PC-3 (cell line): ENCODE data around the gene LRRC31. TPM values are rescaled to one million over a fixed set of nuclear protein-coding genes. Genes with fewer than 3 reads are reported as not detected.
A peak's percentile ranks its signal among the peaks of the same experiment; 100 is the strongest.

Source experiments
- ATAC-seq: fragments of 200-7000 bp; cut with Tn5 transposase; 2 replicates; pipeline ENCODE4 v1.9.1; 2020; ENCODE audit warnings: mild to moderate bottlenecking, moderate library complexity
- BruUV-seq: library from RNA; stranded (reverse); fragments of 400-500 nt; replicated peaks from 2 replicates; lab custom pipeline; 2021; lab: Mats Ljungman, UMichigan
- CTCF ChIA-PET: fragments of 300-600 bp; sonication (Branson Sonifier 250); formaldehyde crosslinking; loops from one replicate; lab custom pipeline; 2022; ENCODE audit warnings: antibody characterized with exemption; lab: Charles Lee
- POLR2A ChIA-PET: fragments of 300-600 bp; sonication (Branson Sonifier 250); formaldehyde crosslinking; loops from one replicate; lab custom pipeline; 2022; ENCODE audit warnings: antibody characterized with exemption; ENCODE audit not compliant: unreplicated experiment; lab: Charles Lee
- DNase-seq: peaks from one replicate; pipeline ENCODE4 v3.0.0-alpha.2; 2015
- H2AFZ ChIP-seq: fragments of 300-600 bp; sonication (generic); 2 replicates; pipeline ENCODE4 v1.6.0; 2016; ENCODE audit warnings: antibody characterized with exemption, low read length
- H3F3A ChIP-seq: fragments of 300-600 bp; sonication (generic); one replicate; pipeline ENCODE4 v1.6.0; 2017; ENCODE audit warnings: antibody characterized with exemption, low read length, control low read depth, mild to moderate bottlenecking; ENCODE audit not compliant: unreplicated experiment
- H3K27ac ChIP-seq: fragments of 300-600 bp; sonication (generic); 2 replicates; pipeline ENCODE4 v1.5.1; 2016; ENCODE audit warnings: mild to moderate bottlenecking, low read length
- H3K27me3 ChIP-seq: fragments of 300-600 bp; sonication (generic); 2 replicates; pipeline ENCODE4 v1.6.1; 2016; ENCODE audit warnings: low read length, mixed read lengths
- H3K36me3 ChIP-seq: fragments of 300-600 bp; sonication (generic); 2 replicates; pipeline ENCODE4 v1.6.1; 2016; ENCODE audit warnings: low read depth, mixed run types, low read length, mixed read lengths
- H3K4me1 ChIP-seq: fragments of 300-600 bp; sonication (generic); 2 replicates; pipeline ENCODE4 v1.5.1; 2016; ENCODE audit warnings: low read length; ENCODE audit not compliant: insufficient read depth
- H3K4me2 ChIP-seq: fragments of 300-600 bp; sonication (generic); 2 replicates; pipeline ENCODE4 v1.6.0; 2016; ENCODE audit warnings: low read length
- H3K4me3 ChIP-seq: fragments of 300-600 bp; sonication (generic); 2 replicates; pipeline ENCODE4 v1.5.1; 2016; ENCODE audit warnings: mild to moderate bottlenecking, low read length, mixed read lengths
- H3K79me2 ChIP-seq: fragments of 300-600 bp; sonication (generic); 2 replicates; pipeline ENCODE4 v1.6.1; 2017; ENCODE audit warnings: low read length, mixed read lengths
- H3K9ac ChIP-seq: fragments of 300-600 bp; sonication (generic); 2 replicates; pipeline ENCODE4 v1.6.0; 2016; ENCODE audit warnings: mild to moderate bottlenecking, low read length
- H3K9me2 ChIP-seq: fragments of 300-600 bp; sonication (generic); replicated peaks from 2 replicates; pipeline ENCODE4 v1.6.1; 2016; ENCODE audit warnings: mixed run types, low read length, mixed read lengths
- H3K9me3 ChIP-seq: fragments of 300-600 bp; sonication (generic); 2 replicates; pipeline ENCODE4 v1.6.1; 2016; ENCODE audit warnings: low read length, mixed read lengths
- H4K20me1 ChIP-seq: fragments of 300-600 bp; sonication (generic); 2 replicates; pipeline ENCODE4 v1.6.1; 2016; ENCODE audit warnings: low read length, mixed read lengths
- EZH2 ChIP-seq: fragments of 300-600 bp; sonication (generic); IDR thresholded peaks from one replicate; pipeline ENCODE4 v1.6.1; 2017; ENCODE audit warnings: antibody characterized with exemption, mild to moderate bottlenecking, low read length; ENCODE audit not compliant: unreplicated experiment
- EZH2phosphoT487 ChIP-seq: fragments of 300-600 bp; sonication (generic); IDR thresholded peaks from 2 replicates; pipeline ENCODE4 v1.6.1; 2018; ENCODE audit warnings: mild to moderate bottlenecking, antibody characterized with exemption, low read length, borderline replicate concordance
- intact Hi-C: fragments of 100-400 bp; cut with micrococcal nuclease; formaldehyde crosslinking; loops from 2 replicates; pipeline ENCODE4 v1.9.0; 2023
- total RNA-seq: library from RNA; depleted of rRNA; stranded (reverse); fragments of >200 nt; gene quantifications from 2 replicates; pipeline ENCODE4 v1.2.3, GENCODE V29; 2014
- TF ChIP-seq, protein P1 (sequence below): fragments of 300-600 bp; sonication (generic); conservative IDR thresholded peaks from 2 replicates; pipeline ENCODE4 v1.5.1; 2017; ENCODE audit warnings: antibody characterized with exemption, low read depth, mild to moderate bottlenecking, low read length

LRRC31 gene
- total RNA-seq, 1 experiment from 2014 or later = 0.04 TPM

DNA sequence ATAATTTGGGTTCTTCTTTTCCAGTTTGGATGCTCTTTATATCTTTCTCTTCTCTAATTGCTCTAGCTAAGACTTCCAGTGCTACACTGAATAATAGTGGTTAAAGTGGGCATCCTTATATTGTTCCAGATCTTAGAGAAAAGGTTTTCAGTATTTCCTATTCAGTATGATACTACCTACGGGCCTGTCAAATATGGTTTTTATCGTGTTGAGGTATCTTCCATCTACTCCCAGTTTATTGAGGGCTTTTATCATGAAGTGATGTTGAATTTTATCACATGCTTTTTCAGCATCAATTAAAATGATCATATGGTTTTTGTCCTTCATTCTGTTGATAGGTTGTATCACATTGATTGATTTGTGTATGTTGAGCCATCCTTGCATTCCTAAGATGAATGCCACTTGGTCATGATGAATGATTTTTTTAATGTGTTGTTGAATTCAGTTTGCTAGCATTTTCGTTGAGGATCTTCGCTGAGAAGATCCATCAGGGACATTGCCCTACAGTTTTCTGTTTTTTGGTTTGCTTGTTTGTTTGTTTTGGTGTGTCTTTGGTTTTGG lies 54.1 kb downstream of the LRRC31 start:
- TF ChIP-seq EZH2phosphoT487 = no peak
- TF ChIP-seq, protein P1, sequence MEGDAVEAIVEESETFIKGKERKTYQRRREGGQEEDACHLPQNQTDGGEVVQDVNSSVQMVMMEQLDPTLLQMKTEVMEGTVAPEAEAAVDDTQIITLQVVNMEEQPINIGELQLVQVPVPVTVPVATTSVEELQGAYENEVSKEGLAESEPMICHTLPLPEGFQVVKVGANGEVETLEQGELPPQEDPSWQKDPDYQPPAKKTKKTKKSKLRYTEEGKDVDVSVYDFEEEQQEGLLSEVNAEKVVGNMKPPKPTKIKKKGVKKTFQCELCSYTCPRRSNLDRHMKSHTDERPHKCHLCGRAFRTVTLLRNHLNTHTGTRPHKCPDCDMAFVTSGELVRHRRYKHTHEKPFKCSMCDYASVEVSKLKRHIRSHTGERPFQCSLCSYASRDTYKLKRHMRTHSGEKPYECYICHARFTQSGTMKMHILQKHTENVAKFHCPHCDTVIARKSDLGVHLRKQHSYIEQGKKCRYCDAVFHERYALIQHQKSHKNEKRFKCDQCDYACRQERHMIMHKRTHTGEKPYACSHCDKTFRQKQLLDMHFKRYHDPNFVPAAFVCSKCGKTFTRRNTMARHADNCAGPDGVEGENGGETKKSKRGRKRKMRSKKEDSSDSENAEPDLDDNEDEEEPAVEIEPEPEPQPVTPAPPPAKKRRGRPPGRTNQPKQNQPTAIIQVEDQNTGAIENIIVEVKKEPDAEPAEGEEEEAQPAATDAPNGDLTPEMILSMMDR = no peak
- no peak for TF ChIP-seq EZH2
- ChIA-PET POLR2A (no interaction called here), CTCF (no interaction called here)
- no peaks in the 10 kb centered on the region for H3K79me2 ChIP-seq
- no peaks in the 10 kb centered on the region for H3K9me3 ChIP-seq
- H4K20me1 ChIP-seq = no peaks in the 10 kb centered on the region
- H3K36me3 ChIP-seq = no peaks in the 10 kb centered on the region
- H3K27me3 ChIP-seq = no peaks in the 10 kb centered on the region
- BruUV-seq = no TSS peak
- no peak overlapping the region for H3K9ac ChIP-seq
- no peak overlapping the region for H3K4me2 ChIP-seq
- H2AFZ ChIP-seq = no peak overlapping the region
- H3K4me1 ChIP-seq = peaks cover 15% of the 10 kb centered on the region; the same call in 1 of the 2 replicates
- H3K27ac ChIP-seq = no peak overlapping the region
- DNase-seq (no peak), ATAC-seq (no peak)
- H3K9me2 ChIP-seq = no peaks in the 10 kb centered on the region
- intact Hi-C loops = no loop called here
- no peak overlapping the region for H3K4me3 ChIP-seq
- H3F3A ChIP-seq = no peaks in the 10 kb centered on the region

DNA sequence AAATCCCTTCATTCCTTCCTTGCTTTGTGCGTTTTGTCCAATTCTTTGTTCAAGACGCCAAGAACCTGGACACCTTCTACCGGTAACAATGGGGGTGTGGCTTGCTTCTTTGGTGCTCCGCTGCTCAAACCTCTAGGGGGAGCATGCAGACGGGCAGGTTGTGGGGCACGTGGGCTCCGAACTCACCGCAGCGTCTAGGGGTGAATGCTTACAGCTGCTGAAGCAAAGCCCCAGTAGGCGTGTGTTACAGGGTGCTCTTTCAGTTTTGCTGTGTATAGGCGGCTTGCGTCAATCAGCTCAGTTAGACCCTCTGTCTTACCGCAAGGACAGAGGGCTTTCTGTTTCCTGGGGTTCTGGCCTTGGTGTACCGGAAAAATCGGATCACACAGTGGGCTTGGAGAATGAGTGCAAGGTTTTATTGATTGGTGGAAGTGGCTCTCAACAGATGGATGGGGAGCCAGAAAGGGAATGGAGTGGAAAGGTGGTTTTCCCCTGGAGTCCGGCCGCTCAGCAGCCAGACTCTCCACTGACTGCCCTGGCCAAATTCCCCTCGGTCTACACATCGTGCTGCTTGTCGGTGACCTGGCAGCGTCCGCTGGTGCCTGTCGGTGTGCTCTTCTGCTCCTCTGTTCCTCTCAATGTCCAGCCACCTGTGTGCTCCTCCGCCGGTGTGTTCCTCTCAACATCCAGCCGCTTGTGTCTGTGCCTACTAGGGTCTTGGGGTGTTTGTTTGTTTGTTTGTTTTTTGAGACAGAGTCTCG lies 55.8 kb downstream of the LRRC31 start:
- TF ChIP-seq, protein P1 = no peak
- TF ChIP-seq EZH2 = no peak
- no peak for TF ChIP-seq EZH2phosphoT487
- no TSS peak for BruUV-seq
- Histone ChIP-seq H3F3A (no peaks in the 10 kb centered on the region), H3K27me3 (no peaks in the 10 kb centered on the region), H4K20me1 (no peaks in the 10 kb centered on the region), H2AFZ (no peak overlapping the region), H3K27ac (no peak overlapping the region), H3K9ac (no peak overlapping the region), H3K36me3 (no peaks in the 10 kb centered on the region), H3K9me2 (no peaks in the 10 kb centered on the region), H3K4me1 (peaks cover 15% of the 10 kb centered on the region; the same call in 1 of the 2 replicates), H3K9me3 (no peaks in the 10 kb centered on the region), H3K79me2 (no peaks in the 10 kb centered on the region), H3K4me3 (no peak overlapping the region), H3K4me2 (no peak overlapping the region)
- intact Hi-C loops = loop anchor here (5.0 kb wide), 1 partner anchor 42 kb away; the partner anchor contains the start of gene MYNN
- CTCF ChIA-PET = no interaction called here
- ATAC-seq = no peak
- POLR2A ChIA-PET = no interaction called here
- DNase-seq = no peak

DNA sequence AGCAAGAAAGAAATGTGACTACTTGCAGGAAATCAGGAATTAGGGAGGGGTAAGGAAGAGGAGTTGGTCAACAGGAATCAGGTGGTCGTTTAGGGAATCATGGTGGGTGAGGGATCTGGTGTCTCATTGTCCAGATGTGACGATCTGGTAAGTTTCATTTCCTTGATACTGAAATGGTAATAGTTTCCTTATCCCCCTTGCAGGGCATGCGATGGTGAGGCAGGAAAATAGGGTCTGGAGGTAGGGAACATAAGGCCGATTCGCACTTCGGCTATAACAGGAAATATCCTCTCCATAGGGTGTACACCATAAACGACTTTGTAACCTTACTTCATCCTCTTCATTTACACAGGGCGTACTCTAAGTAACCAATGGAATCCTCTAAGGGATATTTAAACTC lies 56.5 kb downstream of the LRRC31 start:
- Histone ChIP-seq H3K79me2 (no peaks in the 10 kb centered on the region), H3K27ac (no peak overlapping the region), H3K27me3 (no peaks in the 10 kb centered on the region), H3F3A (no peaks in the 10 kb centered on the region), H3K9me2 (no peaks in the 10 kb centered on the region), H4K20me1 (no peaks in the 10 kb centered on the region), H2AFZ (peak overlapping the region; percentile 85), H3K36me3 (no peaks in the 10 kb centered on the region), H3K9ac (peak overlapping the region; percentile 67; the same call in 1 of the 2 replicates), H3K4me1 (peaks cover 15% of the 10 kb centered on the region; the same call in 1 of the 2 replicates), H3K9me3 (no peaks in the 10 kb centered on the region), H3K4me3 (peak overlapping the region; percentile 75), H3K4me2 (peak overlapping the region; percentile 95)
- POLR2A ChIA-PET = no interaction called here
- TF ChIP-seq EZH2phosphoT487 (no peak), EZH2 (no peak)
- TF ChIP-seq, protein P1 = no peak
- BruUV-seq = no TSS peak
- ATAC-seq = no peak
- DNase-seq = no peak
- CTCF ChIA-PET = no interaction called here
- intact Hi-C loops = loop anchor here (5.0 kb wide), 1 partner anchor 41 kb away; the partner anchor contains the start of gene MYNN
